Stimulated activated CD8-positive, alpha-beta memory T cell treated with anti-CD3 and anti-CD28 coated beads, Interleukin-15, amount 100 ng/mL, for 4 hours (primary cell): Measurements from ENCODE around the gene MKRN2.
"Not testable (repeated sequence)": the region's sequence is repeated elsewhere in the genome, so short reads cannot be mapped to it uniquely, and the experiment has no call there.

Experiments used
- DNase-seq, 2 donors: peaks; one replicate each; pipeline ENCODE4 v3.0.0-alpha.2; 2020; ENCODE audit warnings: low read depth in 2 of 2

MKRN2 gene

DNA sequence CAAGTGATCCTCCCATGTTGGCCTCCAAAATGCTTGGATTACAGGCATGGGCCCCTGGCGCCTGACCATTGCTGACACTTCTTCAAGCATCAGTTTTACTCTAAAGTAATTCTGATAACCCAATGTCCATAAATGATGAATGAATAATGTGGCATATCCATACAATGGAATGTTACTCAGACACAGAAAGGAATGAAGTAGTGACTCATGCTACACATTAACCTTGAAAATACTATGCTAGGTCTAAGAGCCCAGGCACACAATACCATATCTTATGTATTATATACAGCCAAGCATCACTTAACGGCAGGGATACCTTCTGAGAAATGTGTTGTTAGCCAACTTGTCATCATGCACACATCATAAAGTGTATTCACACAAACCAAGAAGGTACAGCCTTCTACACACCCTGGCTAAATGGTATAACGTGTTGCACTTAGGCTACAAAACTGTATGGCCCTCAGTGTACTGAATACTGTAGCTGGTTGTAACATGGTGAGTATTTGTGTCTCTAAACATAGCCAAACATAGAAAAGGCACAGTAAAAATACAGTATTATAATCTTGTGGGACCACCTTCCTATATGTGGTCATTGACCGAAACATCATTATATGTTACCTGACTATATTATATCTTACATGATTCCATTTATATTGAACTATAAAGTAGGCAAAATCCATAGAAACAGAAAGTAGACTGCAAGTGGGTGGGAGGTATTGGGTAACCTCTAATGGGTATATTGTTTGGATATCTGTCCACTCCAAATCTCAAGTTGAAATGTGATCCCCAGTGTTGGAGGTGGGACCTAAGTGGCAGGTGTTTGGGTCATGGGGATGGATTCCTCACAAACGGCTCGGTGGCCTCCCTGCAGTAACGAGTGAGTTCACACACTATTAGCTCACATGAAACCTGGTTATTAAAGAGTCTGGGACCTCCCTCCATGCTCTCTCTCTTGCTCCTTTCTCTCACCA is 31.4 kb downstream of the MKRN2 start:
- no peak for DNase-seq

DNA sequence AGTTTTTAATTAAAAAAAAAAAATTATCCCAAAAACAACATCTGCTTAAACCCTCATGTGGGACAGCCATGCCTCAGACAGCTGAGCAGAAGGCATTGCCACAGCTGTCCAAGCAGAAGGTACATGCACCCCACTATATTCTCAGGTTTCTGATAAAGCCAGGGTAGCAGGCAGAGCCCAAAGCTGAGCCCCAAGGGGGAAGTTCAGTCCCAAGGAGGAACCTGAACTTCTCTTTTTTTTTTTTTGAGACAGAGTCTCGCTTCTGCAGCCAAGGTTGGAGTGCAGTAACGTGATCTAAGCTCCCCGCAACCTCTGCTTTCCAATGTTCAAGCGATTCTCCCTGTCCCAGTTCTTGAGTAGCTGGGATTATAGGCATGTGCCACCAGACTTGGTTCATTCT is 33.2 kb downstream of the MKRN2 start:
- no peak for DNase-seq

DNA sequence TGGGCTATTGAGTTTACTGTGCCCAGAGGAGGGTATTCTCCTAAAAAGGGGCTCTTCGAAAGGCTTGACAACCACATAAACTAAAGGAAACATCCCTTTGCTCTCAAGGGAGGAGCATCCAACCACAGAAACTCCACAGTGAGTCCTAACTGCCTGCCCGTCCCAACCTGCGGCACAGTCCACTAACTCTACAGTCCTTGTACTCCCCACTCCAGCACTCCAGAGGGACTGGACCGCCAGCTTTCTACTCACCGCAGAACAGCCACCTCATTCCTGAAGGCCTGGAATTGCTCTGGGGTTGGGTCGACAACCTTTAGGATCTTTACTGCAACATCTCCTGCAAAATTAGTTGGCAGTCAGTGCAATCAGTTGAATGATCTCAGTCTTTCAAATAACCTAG is 34.6 kb downstream of the MKRN2 start:
- DNase-seq, result no peak

DNA sequence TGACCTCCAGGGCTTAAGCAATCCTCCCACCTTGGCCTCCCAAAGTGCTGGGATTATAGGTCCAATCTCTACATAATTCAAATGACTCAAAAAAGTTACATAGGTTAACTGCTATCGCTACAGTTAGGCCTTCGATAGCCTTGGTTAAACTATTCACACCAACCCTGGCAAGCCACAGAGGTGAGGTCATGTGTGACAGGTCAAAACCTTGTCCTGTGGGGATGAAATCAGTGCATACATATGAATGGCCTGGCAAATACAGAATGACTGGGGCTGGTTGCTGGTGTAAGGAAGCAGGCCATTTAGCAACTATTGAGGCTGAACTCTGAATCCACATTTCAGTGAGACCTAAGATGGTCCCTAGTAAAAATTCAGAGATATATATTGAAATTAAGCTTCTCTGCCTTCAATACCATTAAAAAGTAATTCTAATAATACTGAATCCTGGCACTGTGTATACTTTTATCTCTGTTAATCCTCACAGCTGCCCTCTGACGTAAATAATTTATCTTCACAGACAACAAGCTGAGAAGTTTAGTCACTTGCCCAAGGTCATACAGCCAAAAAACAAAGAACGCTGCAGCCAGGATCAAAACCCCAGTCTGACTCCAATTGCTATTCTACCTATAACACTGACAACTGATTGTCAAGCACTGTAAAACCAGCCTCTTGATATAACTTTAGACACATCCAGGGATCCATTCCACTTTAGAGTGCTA is 35.3 kb downstream of the MKRN2 start:
- DNase-seq, result no peak

DNA sequence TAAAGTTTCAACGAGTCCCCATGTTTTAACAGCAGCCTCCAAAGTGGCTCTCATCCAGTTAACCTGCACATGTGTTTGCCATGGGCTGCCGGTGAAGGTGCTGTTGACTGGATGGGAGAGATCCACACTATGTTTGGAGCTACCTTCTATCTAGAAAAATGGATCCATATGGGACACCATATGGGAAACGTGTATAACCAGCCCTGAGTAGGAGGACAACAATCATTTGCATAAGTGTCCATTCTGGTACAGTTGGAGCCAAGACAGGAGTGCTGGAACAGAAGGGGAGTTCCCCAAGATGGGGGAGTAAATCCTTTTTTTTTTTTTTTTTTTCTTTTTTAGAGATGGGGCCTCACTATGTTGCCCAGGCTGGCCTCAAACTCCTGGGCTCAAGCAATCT is 36.6 kb downstream of the MKRN2 start:
- no peak for DNase-seq

DNA sequence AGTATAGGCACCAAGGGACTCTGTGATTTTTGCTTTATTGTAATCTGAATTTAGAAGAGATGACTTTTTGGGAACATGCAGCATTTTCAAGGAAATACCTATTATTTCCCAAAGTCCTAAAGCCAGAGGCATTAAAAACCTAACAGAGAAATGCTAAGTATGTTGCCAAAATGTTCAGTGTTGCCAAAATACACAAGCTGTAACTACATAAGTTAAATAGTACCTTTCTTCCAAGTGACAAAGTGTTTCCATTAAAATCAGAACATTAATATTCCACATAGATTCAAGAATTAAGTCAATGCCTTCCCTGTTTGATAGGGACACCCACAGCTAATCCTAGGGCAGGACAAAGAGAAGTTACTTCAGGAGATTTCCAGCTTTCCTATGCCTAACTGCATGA is 42.0 kb downstream of the MKRN2 start:
- no peak for DNase-seq

DNA sequence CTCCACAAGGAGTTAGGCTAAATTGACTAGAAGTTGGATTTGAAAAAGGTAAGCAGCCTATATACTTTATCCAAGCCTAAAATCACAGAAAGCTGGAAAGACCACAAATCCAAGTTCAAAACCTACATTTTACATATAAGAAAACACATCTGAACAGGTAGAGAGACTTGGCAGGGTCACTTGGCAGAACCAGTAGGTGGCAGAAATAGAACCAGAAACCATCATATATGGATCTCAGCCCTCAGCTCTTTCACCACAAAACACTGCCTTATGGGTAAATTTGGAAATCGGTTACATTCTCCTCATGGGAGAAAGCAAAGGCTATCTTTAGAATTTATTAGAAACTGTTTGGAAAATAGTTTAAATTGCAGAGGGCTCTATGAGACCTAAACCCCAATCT is 44.2 kb downstream of the MKRN2 start:
- no peak for DNase-seq

DNA sequence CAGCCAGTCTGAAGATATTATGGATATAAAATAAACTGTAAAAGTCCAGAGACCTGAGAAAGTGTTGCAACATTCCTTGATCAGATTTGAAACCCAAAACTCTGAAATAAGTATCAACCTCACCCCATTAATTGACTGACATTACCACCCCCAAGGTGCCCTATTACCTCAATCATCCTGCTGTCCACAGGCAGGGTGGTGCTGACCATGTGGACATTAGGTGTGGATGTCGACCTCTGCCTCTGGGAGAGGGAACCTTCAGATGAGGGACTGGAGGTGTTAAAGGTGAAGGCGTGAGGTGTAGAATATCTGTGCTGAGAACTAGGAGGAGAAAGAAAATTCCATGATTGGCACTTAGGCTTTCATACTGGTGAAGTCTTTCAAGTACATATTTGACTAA is 47.1 kb downstream of the MKRN2 start:
- DNase-seq, result no peak

DNA sequence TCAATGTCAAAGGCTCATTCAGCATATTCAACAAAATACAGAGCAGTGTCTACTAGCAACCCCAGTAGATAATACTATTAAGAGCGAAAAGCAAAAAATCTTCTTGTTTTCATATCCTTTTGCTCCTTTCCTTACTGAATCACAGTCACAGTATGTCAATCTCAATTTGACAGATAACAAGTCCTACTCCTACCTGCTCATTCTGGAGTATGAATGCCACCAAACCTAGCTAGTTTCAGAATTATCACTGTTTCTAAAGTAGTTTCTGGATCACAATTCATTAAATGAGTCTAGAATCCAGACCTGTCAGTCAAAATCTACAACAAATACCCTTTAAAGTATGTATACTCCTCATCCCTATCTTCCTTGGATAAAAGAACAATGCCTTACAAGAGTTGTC is 51.5 kb downstream of the MKRN2 start:
- no peak for DNase-seq

DNA sequence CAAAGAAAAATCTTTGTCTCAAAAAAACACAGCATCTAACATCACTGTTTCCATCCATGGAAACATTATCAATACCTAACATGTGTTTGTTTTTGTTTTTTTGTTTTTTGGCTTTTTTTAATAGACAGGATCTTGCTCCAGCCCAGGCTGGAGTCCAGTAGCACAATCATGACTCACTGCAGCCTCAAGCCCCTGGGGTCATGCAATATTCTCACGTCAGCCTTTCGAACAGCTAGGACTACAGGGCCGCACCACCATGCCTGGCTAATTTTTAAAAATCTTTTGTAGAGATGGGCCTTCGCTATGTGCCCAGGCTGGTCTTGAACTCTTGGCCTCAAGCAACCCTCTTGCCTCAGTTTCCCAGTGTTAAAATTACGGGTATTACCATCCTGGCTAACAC is 54.2 kb downstream of the MKRN2 start:
- no peak for DNase-seq

DNA sequence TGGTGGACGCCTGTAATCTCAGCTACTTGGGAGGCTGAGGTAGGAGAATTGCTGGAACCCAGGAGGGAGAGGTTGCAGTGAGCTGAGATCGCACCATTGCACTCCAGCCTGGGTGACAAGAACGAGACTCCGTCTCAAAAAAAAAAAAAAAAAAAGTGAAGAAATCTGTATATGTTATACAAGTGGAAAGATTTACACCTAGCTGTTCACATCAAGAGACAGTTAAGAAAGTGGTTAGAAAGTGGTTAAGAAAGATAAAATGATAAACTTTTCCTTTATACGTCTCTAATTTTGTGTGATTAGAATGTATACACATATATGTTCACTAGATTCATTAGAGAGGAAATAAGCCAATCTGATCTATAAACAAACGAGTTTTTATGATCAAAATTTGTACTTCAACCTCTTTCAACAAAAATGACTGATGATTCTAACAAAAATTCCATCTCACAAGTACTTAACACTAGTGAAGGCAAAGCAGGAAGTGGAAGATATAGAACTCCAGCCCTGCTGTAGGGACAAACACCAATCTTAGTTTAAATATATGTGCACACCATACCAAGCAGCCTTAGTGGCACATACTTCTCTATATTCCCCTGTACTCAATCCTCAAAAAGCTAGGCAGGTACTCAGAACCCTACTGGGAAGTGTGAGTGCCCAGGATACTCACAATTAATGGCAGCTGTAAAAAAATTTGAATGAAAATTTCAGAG is 55.8 kb downstream of the MKRN2 start:
- DNase-seq, result no peak

DNA sequence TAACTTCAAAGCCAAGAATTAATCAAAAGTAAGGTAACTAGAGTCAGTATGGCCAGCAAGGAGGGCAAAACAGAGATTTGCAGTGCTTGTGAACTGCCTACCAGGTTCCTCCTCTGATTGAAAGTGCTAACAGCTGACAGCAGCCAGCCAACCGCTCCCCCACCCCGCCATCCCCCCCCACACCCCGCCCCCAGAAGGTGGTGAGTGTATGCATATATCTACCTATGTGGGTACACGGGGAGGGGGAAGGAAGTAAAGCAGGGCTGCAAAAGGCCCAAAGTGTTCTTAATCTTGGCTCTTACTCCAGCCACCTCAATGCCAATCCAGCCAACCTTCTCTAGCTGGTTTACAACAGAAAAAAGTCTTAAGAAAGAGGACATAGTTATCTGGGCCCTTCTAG is 56.4 kb downstream of the MKRN2 start:
- no peak for DNase-seq

DNA sequence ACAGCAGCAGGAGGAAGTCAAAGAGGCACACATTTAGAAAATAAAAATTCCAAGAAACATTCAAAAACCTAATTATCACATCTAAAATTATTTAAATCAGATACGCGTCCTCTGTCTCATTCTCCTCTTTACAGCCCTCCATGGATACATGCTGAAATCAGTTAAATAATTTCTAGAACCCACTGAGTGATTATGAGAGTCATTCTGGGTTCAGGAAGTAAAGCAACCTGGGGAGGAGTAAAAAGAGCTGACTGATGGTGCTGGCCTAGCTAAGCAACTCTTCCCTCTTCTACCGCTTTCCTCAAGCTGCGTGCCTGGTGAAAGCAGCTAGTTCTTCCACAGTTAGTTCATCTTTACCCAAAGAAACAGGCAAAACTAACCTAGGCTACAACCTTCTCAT is 58.4 kb downstream of the MKRN2 start:
- no peak for DNase-seq

DNA sequence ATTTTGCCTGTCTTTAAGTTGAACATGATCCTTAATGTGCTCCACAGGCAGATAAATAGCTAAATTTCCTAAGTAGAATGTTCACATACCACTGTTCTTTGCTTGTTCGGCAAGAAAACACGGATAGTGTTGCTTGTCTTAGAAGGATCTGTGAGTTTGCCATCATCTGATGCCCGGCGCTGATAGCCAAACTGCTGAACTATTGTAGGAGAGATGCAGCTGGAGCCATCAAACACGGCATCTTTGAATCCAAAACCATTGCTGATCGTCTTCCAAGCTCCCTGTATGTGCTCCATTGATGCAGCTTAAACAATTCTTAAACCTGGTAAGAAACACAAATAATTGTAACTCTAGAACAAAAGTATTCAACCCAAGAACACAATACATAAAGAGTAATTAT is 61.5 kb downstream of the MKRN2 start:
- DNase-seq, result no peak

DNA sequence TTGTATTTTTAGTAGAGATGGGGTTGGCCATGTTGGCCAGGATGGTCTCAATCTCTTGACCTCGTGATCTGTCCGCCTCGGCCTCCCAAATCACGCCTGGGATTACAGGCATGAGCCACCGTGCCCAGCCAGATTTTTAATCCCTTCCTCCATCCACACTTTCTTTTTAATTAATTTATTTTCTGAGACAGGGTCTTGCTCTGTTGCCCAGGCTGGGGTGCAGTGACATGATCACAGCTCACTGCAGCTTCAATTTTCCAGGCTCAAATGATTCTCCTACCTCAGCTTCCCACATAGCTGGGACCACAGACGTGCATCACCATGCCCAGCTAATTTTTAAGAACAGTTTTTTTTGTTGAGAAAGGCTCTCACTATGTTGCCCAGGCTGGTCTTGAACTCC is 63.4 kb downstream of the MKRN2 start:
- no peak for DNase-seq

DNA sequence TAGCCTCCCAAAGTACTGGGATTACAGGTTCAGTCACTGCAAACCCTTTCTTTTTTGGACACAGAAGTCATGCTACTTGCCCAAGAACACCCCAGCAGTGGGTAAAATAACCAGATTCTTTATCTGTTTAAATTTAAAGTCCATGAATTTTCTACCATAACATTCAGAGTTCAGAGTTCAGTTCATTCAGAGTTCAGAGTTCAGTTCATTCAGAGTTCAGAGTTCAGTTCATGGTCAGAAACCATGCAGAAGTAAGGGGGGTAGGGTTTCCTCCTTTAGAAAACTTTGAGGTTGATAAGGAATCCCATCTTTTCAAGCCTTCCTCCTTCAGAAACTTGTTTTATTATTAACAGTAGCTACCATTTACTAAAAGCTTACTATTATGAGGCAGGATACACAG is 63.8 kb downstream of the MKRN2 start:
- DNase-seq, result no peak

DNA sequence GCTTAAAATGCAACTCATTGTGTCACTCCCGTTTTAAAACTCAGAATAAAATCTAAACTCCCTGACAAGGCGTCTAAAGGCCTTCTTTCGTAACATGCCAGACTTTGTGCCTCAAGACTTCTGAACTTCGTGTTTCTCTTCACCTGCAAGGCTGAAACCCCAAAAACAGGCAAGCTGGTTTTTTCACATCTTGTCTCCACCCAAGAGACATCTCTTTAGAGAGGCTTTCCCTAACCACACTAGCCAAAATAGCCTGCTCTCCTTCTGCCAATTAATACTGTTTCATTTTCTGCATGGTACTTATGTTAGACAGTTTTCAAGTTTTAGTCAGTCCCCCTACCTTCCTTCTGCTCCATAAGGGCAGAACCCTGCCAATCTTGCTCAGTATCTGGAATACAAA is 65.4 kb downstream of the MKRN2 start:
- no peak for DNase-seq

DNA sequence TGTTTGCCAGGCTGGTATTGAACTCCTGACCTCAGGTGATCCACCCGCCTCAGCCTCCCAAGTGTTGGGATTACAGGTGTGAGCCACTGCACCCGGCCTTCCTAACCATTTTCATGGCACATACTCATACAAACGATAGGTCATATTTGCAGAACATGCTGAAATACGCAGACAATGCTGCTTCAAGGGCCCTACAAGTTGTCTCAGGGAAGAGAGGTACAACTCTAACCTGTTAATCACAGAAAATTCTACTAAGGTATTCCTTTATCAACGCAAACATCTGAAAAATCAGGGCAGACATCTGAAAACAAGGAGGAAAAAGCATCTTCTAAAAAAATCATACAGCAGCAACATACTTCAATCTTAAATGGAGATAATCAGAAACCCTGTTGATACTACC is 67.2 kb downstream of the MKRN2 start:
- no peak for DNase-seq

DNA sequence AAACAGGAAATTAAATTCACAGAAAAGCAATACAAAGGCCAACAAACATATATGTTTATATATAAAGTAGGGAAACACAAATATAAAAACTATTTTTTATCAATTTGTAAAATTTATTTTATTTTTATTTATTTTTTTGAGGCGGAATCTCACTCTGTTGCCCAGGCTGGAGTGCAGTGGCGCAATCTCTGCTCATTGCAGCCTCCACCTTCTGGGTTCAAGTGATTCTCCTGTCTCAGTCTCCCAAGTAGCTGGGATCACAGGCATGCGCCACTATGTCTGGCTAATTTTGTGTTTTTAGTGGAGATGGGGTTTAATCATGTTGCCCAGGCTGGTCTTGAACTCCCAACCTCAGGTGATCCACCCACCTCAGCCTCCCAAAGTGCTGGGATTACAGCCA is 68.1 kb downstream of the MKRN2 start:
- not testable (repeated sequence) for DNase-seq

DNA sequence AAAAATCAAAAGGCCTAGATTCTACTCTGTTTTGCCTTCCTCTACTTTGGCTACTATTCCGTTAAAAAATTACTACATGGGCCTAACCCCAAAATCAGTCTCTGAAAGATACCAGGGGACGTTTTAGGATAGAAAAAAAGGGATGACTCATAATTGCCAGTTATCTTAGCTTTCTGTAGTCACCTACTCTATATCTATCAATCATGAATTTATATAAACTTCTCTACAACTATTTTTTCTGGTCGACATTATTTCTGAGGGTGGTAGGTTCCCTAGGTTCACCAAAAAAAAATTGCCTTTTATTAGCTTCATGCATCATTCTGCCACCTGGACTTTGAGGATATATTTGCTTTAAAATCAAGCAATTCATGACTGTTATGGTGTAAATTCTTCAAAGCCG is 70.5 kb downstream of the MKRN2 start:
- DNase-seq, result no peak

DNA sequence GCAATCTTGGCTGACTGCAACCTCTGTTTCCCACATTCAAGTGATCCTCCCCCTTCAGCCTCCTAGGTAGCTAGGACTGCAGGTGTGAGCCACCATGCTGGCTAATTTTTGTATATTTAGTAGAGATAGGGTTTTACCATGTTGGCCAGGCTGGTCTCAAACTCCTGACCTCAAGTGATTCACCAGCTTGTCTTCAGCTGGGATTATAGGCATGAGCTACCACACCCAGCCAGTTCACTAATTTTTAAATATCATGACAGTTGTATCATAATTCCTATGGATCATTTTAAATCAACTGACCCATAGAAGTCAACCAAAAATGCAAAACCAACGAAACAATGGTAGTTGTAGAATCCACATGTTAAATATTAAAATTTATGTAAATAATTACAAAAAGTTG is 71.9 kb downstream of the MKRN2 start:
- no peak for DNase-seq

DNA sequence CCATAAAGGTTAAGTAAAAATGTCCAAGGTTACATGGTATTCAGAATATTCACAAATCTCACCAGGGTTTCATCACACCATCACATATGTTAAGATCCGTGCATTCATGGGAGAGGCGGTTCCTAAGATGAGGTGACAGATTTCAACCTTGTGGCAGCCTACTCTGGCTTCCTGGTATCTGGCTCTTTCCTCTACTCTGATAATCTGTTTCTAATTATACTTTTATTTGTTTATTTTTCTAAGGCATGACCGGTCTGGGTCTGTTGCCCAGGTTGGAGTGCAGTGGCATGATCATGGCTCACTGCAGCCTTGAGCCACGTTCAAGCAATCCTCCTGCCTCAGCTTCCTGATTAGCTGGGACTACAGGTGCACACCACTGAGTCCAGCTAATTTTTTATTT is 72.7 kb downstream of the MKRN2 start:
- DNase-seq, result no peak

DNA sequence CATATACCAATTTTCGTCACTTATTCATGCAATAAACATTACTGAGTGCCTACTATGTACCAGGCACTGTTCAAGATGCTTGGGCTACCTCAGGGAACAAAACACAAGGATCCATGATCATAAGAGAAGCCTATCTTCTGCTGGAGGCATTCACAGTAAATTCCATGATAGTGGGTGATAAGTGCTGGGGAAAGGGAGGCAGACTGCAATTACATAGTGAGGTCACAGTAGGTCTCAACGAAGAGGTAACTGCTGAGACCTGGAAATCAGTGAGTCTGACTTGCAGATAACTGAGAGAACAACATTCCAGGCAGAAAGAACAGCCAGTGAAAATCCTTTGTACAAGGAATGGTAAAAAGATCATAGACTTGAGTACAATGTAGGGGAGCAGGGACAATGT is 73.4 kb downstream of the MKRN2 start:
- no peak for DNase-seq
